A172 (cell line): ENCODE measurements around the gene RGS7. TPM values are rescaled to one million over a fixed set of nuclear protein-coding genes. Genes with fewer than 3 reads are reported as not detected.
A peak's percentile ranks its signal among the peaks of the same experiment; 100 is the strongest.
"Not testable (repeated sequence)": the region's sequence is repeated elsewhere in the genome, so short reads cannot be mapped to it uniquely, and the experiment has no call there.

Experiments
- DNase-seq: peaks from one replicate; pipeline ENCODE4 v3.0.0-alpha.2; 2015; ENCODE audit warnings: low spot score
- total RNA-seq: library from RNA; depleted of rRNA; stranded (reverse); fragments of >200 nt; shearing (Covaris generic); gene quantifications from 2 replicates; pipeline ENCODE4 v1.2.3, GENCODE V29; 2014

The RGS7 gene
- total RNA-seq, 1 experiment from 2014 or later = 16.5 TPM

- DNase-seq = no peak
These were observed 442.5 kb downstream of the RGS7 start for GRCh38 chr1:240914506-240914905.

GRCh38 chr1:240912821-240913220, 444.2 kb downstream of the RGS7 start:
- DNase-seq = no peak

DNA sequence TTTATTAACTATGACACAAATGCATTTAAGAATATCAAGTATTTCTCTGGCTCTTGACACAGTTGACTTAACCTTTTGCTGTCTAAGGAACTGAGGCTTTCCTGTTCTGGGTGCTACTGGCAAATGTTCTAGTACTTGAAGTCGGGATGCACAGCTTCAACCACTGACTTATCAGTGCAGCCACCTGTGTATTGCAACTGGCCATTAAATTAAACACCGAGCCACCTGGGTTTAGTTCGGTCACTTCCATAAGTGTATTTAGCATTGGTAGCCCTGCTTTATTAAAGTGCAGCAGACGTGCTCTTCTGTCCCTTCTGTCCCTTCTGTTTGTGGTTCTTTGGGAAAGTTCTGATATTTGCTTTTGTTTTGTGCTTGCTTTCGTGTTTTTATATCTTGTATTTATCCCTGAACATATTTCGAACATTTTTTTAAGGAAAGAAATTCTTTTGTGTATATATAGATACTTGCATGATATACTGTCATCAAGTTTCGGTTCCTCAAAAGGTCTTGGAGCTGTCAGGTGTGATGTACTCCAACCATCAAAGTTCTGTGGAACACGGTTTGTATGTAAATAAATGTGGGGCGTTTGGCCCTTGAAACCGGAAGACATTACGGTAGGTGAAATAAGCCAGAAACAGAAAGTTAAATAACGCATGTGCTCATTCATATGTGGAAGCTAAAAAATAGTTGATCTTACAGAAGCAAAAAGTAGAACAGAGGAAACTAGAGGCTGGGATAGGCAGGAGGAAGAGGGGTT, 447.1 kb downstream of the RGS7 start:
- DNase-seq = no peak

- DNase-seq = no peak
These were observed 450.5 kb downstream of the RGS7 start for GRCh38 chr1:240906477-240906876.

DNA sequence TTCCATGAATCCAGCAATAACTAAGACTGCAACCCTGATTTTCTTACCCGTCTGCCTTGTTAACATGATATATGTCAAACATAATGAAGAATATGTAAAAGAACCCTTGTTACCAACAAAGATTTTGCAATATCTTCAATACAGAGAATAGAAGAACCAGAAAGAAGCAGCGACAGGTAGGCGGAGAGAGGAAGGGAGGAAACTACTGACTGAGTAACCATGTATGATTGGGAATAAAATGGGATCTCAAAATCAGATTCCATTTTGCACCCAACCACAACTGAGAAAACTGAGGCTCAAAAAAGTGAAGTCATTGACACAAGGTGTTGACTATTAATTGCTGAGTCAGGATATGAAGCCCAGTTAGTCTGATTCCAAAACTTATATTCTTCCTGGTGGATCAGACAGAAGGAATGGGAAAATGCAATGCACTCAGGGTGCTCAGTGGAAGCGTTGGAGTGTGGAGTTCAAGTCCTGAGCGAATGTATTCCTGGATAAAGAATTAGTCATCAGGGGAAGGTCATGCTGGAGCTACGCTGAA, 451.7 kb downstream of the RGS7 start:
- no peak for DNase-seq

- not testable (repeated sequence) for DNase-seq
These were observed 461.6 kb downstream of the RGS7 start for GRCh38 chr1:240895424-240895823.

GRCh38 chr1:240888787-240889048, 468.3 kb downstream of the RGS7 start:
- DNase-seq = no peak

GRCh38 chr1:240888039-240888786, 468.8 kb downstream of the RGS7 start:
- DNase-seq = peak; percentile 70

DNA sequence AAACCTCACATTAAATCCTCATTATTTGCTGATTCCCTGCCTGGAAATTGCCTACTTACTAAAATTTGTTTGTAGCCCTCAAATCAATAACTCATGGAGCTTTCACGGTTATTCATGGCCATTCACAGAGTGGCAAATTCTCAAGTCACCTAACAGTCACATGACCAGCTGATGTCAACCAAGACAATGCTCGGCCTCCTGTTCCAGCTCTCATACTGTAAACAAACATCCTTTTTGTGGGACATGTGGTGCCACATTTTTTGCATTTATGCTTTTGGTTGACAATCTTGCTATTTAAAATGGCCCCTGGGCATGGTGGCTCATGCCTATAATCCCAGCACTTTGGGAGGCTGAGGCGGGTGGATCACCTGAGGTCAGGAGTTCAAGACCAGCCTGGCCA, 473.5 kb downstream of the RGS7 start:
- DNase-seq = no peak

DNA sequence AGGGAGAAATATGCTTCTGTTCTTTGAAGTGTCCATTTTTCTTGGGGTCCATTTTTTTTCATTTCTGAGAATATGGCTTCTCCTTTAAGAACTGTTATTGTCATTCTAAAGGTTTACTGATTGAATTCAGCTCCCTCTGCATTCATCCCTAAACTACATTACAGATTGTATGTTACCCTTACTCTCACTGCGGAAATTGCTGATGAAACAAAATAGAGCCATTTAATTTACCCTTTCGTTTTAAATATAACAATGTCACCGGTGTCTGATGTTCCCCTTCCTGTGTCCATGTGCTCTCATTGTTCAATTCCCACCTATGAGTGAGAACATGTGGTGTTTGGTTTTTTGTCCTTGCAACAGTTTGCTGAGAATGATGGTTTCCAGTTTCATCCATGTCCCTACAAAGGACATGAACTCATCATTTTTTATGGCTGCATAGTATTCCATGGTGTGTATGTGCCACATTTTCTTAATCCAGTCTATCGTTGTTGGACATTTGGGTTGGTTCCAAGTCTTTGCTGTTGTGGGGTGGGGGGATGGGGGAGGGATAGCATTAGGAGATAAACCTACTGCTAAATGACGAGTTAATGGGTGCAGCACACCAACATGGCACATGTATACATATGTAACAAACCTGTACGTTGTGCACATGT, 474.2 kb downstream of the RGS7 start:
- not testable (repeated sequence) for DNase-seq

DNA sequence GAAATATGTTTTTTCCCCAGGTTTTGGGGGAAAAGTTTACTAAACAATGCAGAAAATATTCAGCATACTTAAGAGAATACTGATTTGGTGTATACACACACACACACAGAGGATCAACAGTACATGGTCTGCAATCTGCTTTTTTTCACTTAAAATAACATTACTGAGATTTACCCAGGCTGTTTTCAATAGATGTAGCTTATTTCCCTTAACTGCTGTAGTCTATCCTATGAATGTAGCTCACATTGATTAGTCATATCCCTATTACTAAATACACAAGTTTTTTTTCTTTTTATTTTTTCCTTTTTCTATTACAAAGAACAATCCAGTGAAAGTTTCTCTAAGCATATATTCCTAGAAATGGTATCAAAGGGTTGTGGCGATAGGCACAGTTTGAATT, 478.4 kb downstream of the RGS7 start:
- DNase-seq = no peak

DNA sequence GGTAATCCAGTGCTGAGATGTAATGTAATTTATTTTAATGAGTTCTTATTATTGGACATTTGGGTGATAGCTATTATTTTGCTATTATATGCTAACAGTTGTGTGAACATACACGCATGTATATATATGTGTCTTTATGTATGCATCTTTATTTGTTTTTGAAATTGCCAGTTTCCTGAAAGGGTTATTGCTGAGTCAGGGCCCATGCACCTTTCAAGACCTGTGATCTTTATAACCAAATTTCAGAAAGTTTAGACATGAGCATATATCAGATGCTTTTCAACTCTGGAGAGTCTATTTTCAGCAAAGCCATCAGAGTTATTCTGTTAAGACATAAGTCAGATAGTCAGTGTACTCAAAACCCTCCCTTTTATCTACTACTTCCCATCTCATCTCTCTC, 479.4 kb downstream of the RGS7 start:
- DNase-seq = no peak

DNA sequence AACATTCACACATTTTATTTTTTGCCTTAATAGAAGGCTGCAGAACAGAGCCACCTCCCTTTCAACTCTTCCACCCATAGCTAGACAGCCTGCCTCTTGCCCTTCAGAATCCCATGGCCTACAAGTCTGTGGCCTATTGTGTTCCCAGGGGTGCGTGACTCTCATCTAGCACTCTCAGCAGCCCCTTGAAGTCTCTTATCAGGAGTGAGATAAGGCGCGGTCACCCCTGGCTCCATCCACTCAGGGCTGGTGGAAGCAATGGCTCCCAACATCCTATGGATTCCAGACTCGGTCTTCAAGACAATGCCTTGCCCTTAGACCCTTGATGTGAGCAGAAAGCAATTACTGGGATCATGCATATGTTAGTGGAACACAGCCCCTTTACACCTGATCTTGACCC, 480.9 kb downstream of the RGS7 start:
- DNase-seq = no peak

GRCh38 chr1:240869071-240869470, 487.9 kb downstream of the RGS7 start:
- DNase-seq = no peak

DNA sequence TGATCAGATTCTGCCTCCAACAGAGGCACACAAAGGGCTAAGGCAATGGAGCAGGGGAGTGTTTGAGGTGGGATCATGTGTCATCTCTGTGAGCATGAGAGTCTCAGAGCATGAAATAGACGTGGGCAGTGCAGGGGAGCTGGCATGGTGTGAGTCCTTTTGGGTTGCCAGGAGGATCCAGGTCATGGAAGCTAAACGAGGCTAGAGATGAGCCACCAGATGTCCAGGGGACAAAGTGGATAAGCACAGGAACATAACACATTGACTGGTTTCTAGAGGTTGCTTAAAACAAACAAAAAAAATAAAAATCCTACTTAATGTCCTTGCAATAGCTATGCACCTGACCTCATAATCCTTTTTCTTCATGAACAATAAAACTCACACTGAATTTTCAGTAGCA, 490.3 kb downstream of the RGS7 start:
- no peak for DNase-seq

DNA sequence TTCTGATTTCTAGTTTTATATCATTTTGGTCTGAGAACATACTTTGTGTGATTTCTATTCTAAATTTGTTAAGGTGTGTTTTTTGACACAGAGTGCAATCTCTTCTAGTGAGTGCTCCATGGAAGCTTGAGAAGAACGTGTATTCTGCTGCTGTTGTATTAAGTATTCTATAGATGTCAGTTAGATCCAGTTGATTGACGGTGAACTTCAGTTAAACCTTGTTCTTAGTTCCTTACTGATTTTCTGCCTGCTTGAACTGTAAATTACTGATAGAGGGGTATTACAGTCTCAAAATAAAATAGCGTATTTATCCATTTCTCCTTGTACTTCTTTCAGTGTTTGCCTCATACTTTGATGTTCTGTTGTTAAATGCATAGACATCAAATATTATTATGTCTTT, 497.0 kb downstream of the RGS7 start:
- DNase-seq = no peak

- DNase-seq = peak; percentile 81
These were observed 502.6 kb downstream of the RGS7 start for GRCh38 chr1:240854367-240854766.

- no peak for DNase-seq
These were observed 509.7 kb downstream of the RGS7 start for GRCh38 chr1:240847325-240847724.

GRCh38 chr1:240844486-240844885, 512.5 kb downstream of the RGS7 start:
- DNase-seq = no peak

DNA sequence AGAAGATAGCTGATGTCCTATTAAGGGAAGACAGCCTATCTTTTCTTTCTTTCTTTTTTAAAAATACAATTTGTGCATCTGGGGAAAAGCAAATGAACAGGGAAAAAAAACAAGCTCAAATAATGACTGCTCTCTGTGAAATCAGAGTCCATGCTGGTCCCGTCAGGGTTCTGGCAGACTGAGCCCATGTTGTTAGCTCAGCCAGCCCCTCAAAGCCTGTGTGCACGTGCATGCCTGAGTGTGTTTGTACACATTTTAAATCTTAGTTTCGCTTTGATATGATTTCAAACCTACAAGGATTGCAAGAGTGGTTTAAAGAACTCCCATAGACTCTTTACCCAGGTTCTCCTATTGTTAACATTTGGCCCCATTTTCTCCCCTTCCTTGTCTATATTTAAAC, 513.2 kb downstream of the RGS7 start:
- no peak for DNase-seq

- no peak for DNase-seq
These were observed 520.7 kb downstream of the RGS7 start for GRCh38 chr1:240836271-240836670.

- no peak for DNase-seq
These were observed 521.7 kb downstream of the RGS7 start for GRCh38 chr1:240835291-240835690.

GRCh38 chr1:240833075-240833474, 523.9 kb downstream of the RGS7 start:
- peak; percentile 46 for DNase-seq
